ENCODE measurements around the gene OTOL1. TPM values are rescaled to one million over a fixed set of nuclear protein-coding genes. Genes with fewer than 3 reads are reported as not detected.

Gene OTOL1
- total and polyA plus RNA-seq, 10 of the 15 experiments (the other 5 are each of a cell fraction or from before 2014, with no cell fraction given) = not detected

- ChIA-PET POLR2A (no interaction called here), CTCF (interaction anchor here (0.9 to 1.2 kb wide), 2 partner anchors 11 to 17 kb away, joined by 3 to 4 read pairs; no protein-coding TSS in a partner anchor), SMC1A (ENCODE audit: uncharacterized antibody, unreplicated experiment) (interaction anchor here (0.8 to 1.6 kb wide), 4 partner anchors 8 to 31 kb away, joined by 3 to 4 read pairs (median 3); no protein-coding TSS in a partner anchor), RAD21 (ENCODE audit: unreplicated experiment) (no interaction called here)
- Histone ChIP-seq H3K36me3 (ENCODE audit: control insufficient read depth in 2 of 2, insufficient read depth in 2 of 2, low read length in 1 of 2) (no peaks in the 10 kb centered on the region), H4K20me1 (ENCODE audit: control insufficient read depth, insufficient read depth) (no peaks in the 10 kb centered on the region), H3K79me2 (ENCODE audit: control insufficient read depth, insufficient read depth, low read length) (no peaks in the 10 kb centered on the region), H2AFZ (ENCODE audit: control insufficient read depth, low read depth, low read length) (no peak overlapping the region), H3K27ac (ENCODE audit: control insufficient read depth, insufficient read depth) (no peak overlapping the region), H3K4me1 (ENCODE audit: control insufficient read depth, insufficient read depth, low read length) (no peaks in the 10 kb centered on the region), H3K9ac (ENCODE audit: control insufficient read depth, insufficient read depth, low read length) (no peak overlapping the region), H3K4me3 (no peak overlapping the region), H3K9me3 (replicated peaks; ENCODE audit: control insufficient read depth, insufficient read depth, low read length) (no peaks in the 10 kb centered on the region), H3K4me2 (ENCODE audit: control insufficient read depth, insufficient read depth) (no peak overlapping the region), H3K27me3 (replicated peaks in 1 of 2; ENCODE audit: control insufficient read depth in 2 of 2, insufficient read depth in 2 of 2, low read length in 1 of 2) (no peaks in the 10 kb centered on the region; a peak in 1 of 4 replicates)
- ATAC-seq (no peak), FAIRE-seq (no peak), DNase-seq (ENCODE audit: low read depth, low spot score) (no peak)
- in situ Hi-C loops (cut with MboI) = no loop called here
- intact Hi-C loops (cut with micrococcal nuclease; ENCODE audit: unreplicated experiment) = no loop called here
- no TSS peak for BruUV-seq (replicated peaks)
- TF ChIP-seq CBX5 (IDR thresholded peaks at IDR 0.05; ENCODE audit: low read depth) (no peak), ZNF207 (IDR thresholded peaks at IDR 0.05; ENCODE audit: borderline replicate concordance) (no peak), ZBED1 (IDR thresholded peaks at IDR 0.05; ENCODE audit: borderline replicate concordance) (no peak), RFX5 (IDR thresholded peaks at IDR 0.05; ENCODE audit: low read depth, low read length) (no peak)
Measured at GRCh38 chr3:161475905-161476304, 20.7 kb upstream of the OTOL1 start.

- BruUV-seq (replicated peaks) = no TSS peak
- SMC1A ChIA-PET (ENCODE audit: uncharacterized antibody, unreplicated experiment) = interaction anchor here (1.6 kb wide), 1 partner anchor 9 kb away, joined by 4 read pairs; no protein-coding TSS in a partner anchor
- CTCF ChIA-PET = no interaction called here
- H3K27me3 ChIP-seq (replicated peaks in 1 of 2; ENCODE audit: control insufficient read depth in 2 of 2, insufficient read depth in 2 of 2, low read length in 1 of 2) = no peaks in the 10 kb centered on the region
- POLR2A ChIA-PET = no interaction called here
- H3K79me2 ChIP-seq (ENCODE audit: control insufficient read depth, insufficient read depth, low read length) = no peaks in the 10 kb centered on the region
- no peak overlapping the region for H3K4me3 ChIP-seq
- H3K36me3 ChIP-seq (ENCODE audit: control insufficient read depth in 2 of 2, insufficient read depth in 2 of 2, low read length in 1 of 2) = no peaks in the 10 kb centered on the region
- in situ Hi-C loops (cut with MboI) = no loop called here
- no peak overlapping the region for H3K9ac ChIP-seq (ENCODE audit: control insufficient read depth, insufficient read depth, low read length)
- DNase-seq (ENCODE audit: low read depth, low spot score) (no peak), FAIRE-seq (no peak), ATAC-seq (no peak)
- no peaks in the 10 kb centered on the region for H3K9me3 ChIP-seq (replicated peaks; ENCODE audit: control insufficient read depth, insufficient read depth, low read length)
- no peak overlapping the region for H3K27ac ChIP-seq (ENCODE audit: control insufficient read depth, insufficient read depth)
- H4K20me1 ChIP-seq (ENCODE audit: control insufficient read depth, insufficient read depth) = no peaks in the 10 kb centered on the region
- intact Hi-C loops (cut with micrococcal nuclease; ENCODE audit: unreplicated experiment) = no loop called here
- 0% methylated on average over 1 of the region's 1 CpG for WGBS (ENCODE audit: insufficient coverage, insufficient replicate concordance, low lambda C conversion rate, missing lambda C conversion rate)
- H3K4me1 ChIP-seq (ENCODE audit: control insufficient read depth, insufficient read depth, low read length) = peaks cover 2% of the 10 kb centered on the region; the same call in 1 of the 2 replicates
- RAD21 ChIA-PET (ENCODE audit: unreplicated experiment) = interaction anchor here (0.6 kb wide), 1 partner anchor 64 kb away, joined by 3 read pairs; no protein-coding TSS in a partner anchor
- no peak overlapping the region for H2AFZ ChIP-seq (ENCODE audit: control insufficient read depth, low read depth, low read length)
- no peak overlapping the region for H3K4me2 ChIP-seq (ENCODE audit: control insufficient read depth, insufficient read depth)
- no peak for TF ChIP-seq CTCF (IDR thresholded peaks at IDR 0.05 in 2 of 3, conservative IDR thresholded peaks at IDR 0.05 in 1 of 3; ENCODE audit: control insufficient read depth in 2 of 3, extremely low read depth in 1 of 3, insufficient read depth in 1 of 3, low read depth in 3 of 3, low read length in 3 of 3)
- no peak for TF ChIP-seq SREBF2 (IDR thresholded peaks at IDR 0.05; ENCODE audit: low read length)
- TF ChIP-seq CEBPZ (IDR thresholded peaks at IDR 0.05; ENCODE audit: low read depth, low read length) = no peak
- TF ChIP-seq ATF3 (IDR thresholded peaks at IDR 0.05; ENCODE audit: borderline replicate concordance, extremely low read depth, low read depth, low read length) = no peak
- TF ChIP-seq MLLT1 (IDR thresholded peaks at IDR 0.05) = no peak
- TF ChIP-seq MYB (IDR thresholded peaks at IDR 0.05; ENCODE audit: borderline replicate concordance, low read depth, low read length) = no peak
- no peak for TF ChIP-seq RB1 (IDR thresholded peaks at IDR 0.05; ENCODE audit: borderline replicate concordance)
Measured at GRCh38 chr3:161484226-161484625, 12.4 kb upstream of the OTOL1 start.

Data from GM12878 (cell line).